Mesenchymal stem cell (in vitro differentiated cells and primary cell): ENCODE data around the gene HERPUD1.
A peak's percentile ranks its signal among the peaks of the same experiment; 100 is the strongest.

Experiments used
- DNase-seq: peaks from one replicate; pipeline ENCODE4 v3.0.0-alpha.2; 2013
- H2AFZ ChIP-seq: one replicate; pipeline ENCODE4 v1.6.1; 2013; ENCODE audit warnings: low read depth, mild to moderate bottlenecking, control low read depth, inconsistent platforms, low read length, moderate library complexity
- H2AK5ac ChIP-seq: 2 replicates; pipeline ENCODE4 v1.6.1; 2013; ENCODE audit warnings: low read length, moderate library complexity, mild to moderate bottlenecking, inconsistent platforms; ENCODE audit not compliant: severe bottlenecking
- H2BK120ac ChIP-seq: one replicate; pipeline ENCODE4 v1.6.1; 2013; ENCODE audit warnings: low read depth, mild to moderate bottlenecking, inconsistent platforms, low read length, moderate library complexity
- H2BK12ac ChIP-seq, 2 experiments: one replicate each; pipeline ENCODE4 v1.6.1; 2013; ENCODE audit warnings: inconsistent platforms in 2 of 2, low read length in 2 of 2, mild to moderate bottlenecking in 2 of 2, moderate library complexity in 2 of 2, control low read depth in 1 of 2
- H2BK15ac ChIP-seq: one replicate; pipeline ENCODE4 v1.6.1; 2013; ENCODE audit warnings: mild to moderate bottlenecking, low read depth, inconsistent platforms; ENCODE audit not compliant: poor library complexity, severe bottlenecking
- H2BK5ac ChIP-seq: 2 replicates; pipeline ENCODE4 v1.6.1; 2013; ENCODE audit warnings: low read depth, mild to moderate bottlenecking, low read length, control low read depth, inconsistent platforms; ENCODE audit not compliant: poor library complexity, severe bottlenecking
- H3K14ac ChIP-seq, 2 experiments: one replicate each; pipeline ENCODE4 v1.6.1; 2013; ENCODE audit warnings: inconsistent platforms in 2 of 2, low read length in 2 of 2, control low read depth in 1 of 2, mild to moderate bottlenecking in 1 of 2, moderate library complexity in 1 of 2
- H3K18ac ChIP-seq, 2 experiments: one replicate each; pipeline ENCODE4 v1.6.1; 2013; ENCODE audit warnings: inconsistent platforms in 2 of 2, low read length in 2 of 2, control low read depth in 1 of 2, low read depth in 1 of 2, mild to moderate bottlenecking in 1 of 2
- H3K23ac ChIP-seq, 2 experiments: one replicate each; pipeline ENCODE4 v1.6.1; 2013; ENCODE audit warnings: inconsistent platforms in 2 of 2, low read length in 2 of 2, mild to moderate bottlenecking in 2 of 2, moderate library complexity in 2 of 2, control low read depth in 1 of 2
- H3K27ac ChIP-seq: 2 replicates; pipeline ENCODE4 v1.5.1; 2013; ENCODE audit warnings: mild to moderate bottlenecking, moderate library complexity, low read length, control low read depth, inconsistent platforms; ENCODE audit not compliant: poor library complexity, severe bottlenecking
- H3K27me3 ChIP-seq, 2 experiments: 2 replicates each; pipeline versions ENCODE4 v1.6.1 to v1.7.0; 2013; ENCODE audit warnings: low read length in 2 of 2, mild to moderate bottlenecking in 2 of 2, moderate library complexity in 2 of 2, control low read depth in 1 of 2, inconsistent platforms in 1 of 2; ENCODE audit not compliant: control insufficient read depth in 1 of 2, insufficient read depth in 1 of 2
- H3K36me3 ChIP-seq, 2 experiments: 2 replicates each; pipeline versions ENCODE4 v1.6.1 to v1.7.0; 2013; ENCODE audit warnings: low read length in 2 of 2, control low read depth in 1 of 2, inconsistent platforms in 1 of 2, low read depth in 1 of 2, mild to moderate bottlenecking in 1 of 2; ENCODE audit not compliant: insufficient read depth in 2 of 2, control insufficient read depth in 1 of 2
- H3K4ac ChIP-seq, 2 experiments: one replicate each; pipeline ENCODE4 v1.6.1; 2013; ENCODE audit warnings: inconsistent platforms in 2 of 2, low read length in 2 of 2, mild to moderate bottlenecking in 2 of 2, moderate library complexity in 2 of 2, control low read depth in 1 of 2, low read depth in 1 of 2
- H3K4me1 ChIP-seq: 2 replicates; pipeline ENCODE4 v1.6.1; 2013; ENCODE audit warnings: low read depth, low read length, control low read depth; ENCODE audit not compliant: control insufficient read depth, insufficient read depth
- H3K4me2 ChIP-seq: 2 replicates; pipeline ENCODE4 v1.6.1; 2013; ENCODE audit warnings: low read length, mild to moderate bottlenecking, inconsistent platforms; ENCODE audit not compliant: poor library complexity, severe bottlenecking
- H3K4me3 ChIP-seq, 2 experiments: 2 replicates each; pipeline versions ENCODE4 v1.5.1 to v1.7.0; 2013; ENCODE audit warnings: low read length in 2 of 2, mild to moderate bottlenecking in 2 of 2, control low read depth in 1 of 2, low read depth in 1 of 2; ENCODE audit not compliant: insufficient read depth in 1 of 2
- H3K79me1 ChIP-seq: replicated peaks from 2 replicates; pipeline ENCODE4 v1.6.1; 2013; ENCODE audit warnings: mild to moderate bottlenecking, control low read depth, low read length, inconsistent platforms; ENCODE audit not compliant: poor library complexity, severe bottlenecking
- H3K9ac ChIP-seq: 2 replicates; pipeline ENCODE4 v1.7.0; 2013; ENCODE audit warnings: mild to moderate bottlenecking, low read length, moderate library complexity
- H3K9me3 ChIP-seq: 2 replicates; pipeline ENCODE4 v1.7.0; 2013; ENCODE audit warnings: mild to moderate bottlenecking, low read length; ENCODE audit not compliant: control insufficient read depth
- H4K8ac ChIP-seq: one replicate; pipeline ENCODE4 v1.6.1; 2013; ENCODE audit warnings: inconsistent platforms, mild to moderate bottlenecking, low read length, moderate library complexity
- H4K91ac ChIP-seq: one replicate; pipeline ENCODE4 v1.6.1; 2013; ENCODE audit warnings: mild to moderate bottlenecking, low read length, inconsistent platforms
- WGBS: methylation state at CpG from one replicate; pipeline ENCODE4 v1.1.7; 2013; ENCODE audit warnings: mixed read lengths; 5-methylcytosine and 5-hydroxymethylcytosine counted together

HERPUD1 gene

GRCh38 chr16:56960681-56961281 is 28.8 kb downstream of the HERPUD1 start:
- Histone ChIP-seq H2AK5ac (no peak overlapping the region), H2BK15ac (peak overlapping the region; percentile 38)

GRCh38 chr16:56961386-56961785 is 29.4 kb downstream of the HERPUD1 start:
- Histone ChIP-seq H3K18ac (no peak overlapping the region), H2AFZ (no peak overlapping the region), H4K8ac (no peak overlapping the region), H2BK120ac (no peak overlapping the region), H2BK5ac (no peak overlapping the region), H3K23ac (no peak overlapping the region), H3K4me2 (no peak overlapping the region), H2BK15ac (no peak overlapping the region), H3K9me3 (no peaks in the 10 kb centered on the region), H2AK5ac (no peak overlapping the region), H3K79me1 (no peaks in the 10 kb centered on the region), H3K14ac (no peak overlapping the region), H4K91ac (no peak overlapping the region), H3K36me3 (peaks cover 0 to 3% of the 10 kb centered on the region in 2 experiments), H3K27me3 (no peaks in the 10 kb centered on the region), H3K4me3 (no peak overlapping the region), H3K4ac (no peak overlapping the region), H3K4me1 (peaks cover 8% of the 10 kb centered on the region), H2BK12ac (no peak overlapping the region), H3K9ac (no peak overlapping the region), H3K27ac (no peak overlapping the region)
- no peak for DNase-seq
- WGBS = 79% methylated on average over 2 of the region's 3 CpGs

More at GRCh38 chr16:56960681-56961281, 28.8 kb downstream of the HERPUD1 start:
- no peak for DNase-seq
- H3K9me3 ChIP-seq = no peaks in the 10 kb centered on the region
- no peak overlapping the region for H3K23ac ChIP-seq
- no peak overlapping the region for H3K9ac ChIP-seq
- H2AFZ ChIP-seq = no peak overlapping the region
- H3K14ac ChIP-seq = no peak overlapping the region
- no peaks in the 10 kb centered on the region for H3K79me1 ChIP-seq
- no peak overlapping the region for H3K4me2 ChIP-seq
- H3K18ac ChIP-seq = no peak overlapping the region
- peak overlapping the region; percentile 8 for H4K8ac ChIP-seq
- peaks cover 8% of the 10 kb centered on the region for H3K4me1 ChIP-seq
- peak overlapping the region in 1 of 2 experiments; percentile 23 for H2BK12ac ChIP-seq
- H3K36me3 ChIP-seq = peaks cover 0 to 3% of the 10 kb centered on the region in 2 experiments
- H3K27me3 ChIP-seq = no peaks in the 10 kb centered on the region
- H3K4ac ChIP-seq = no peak overlapping the region
- H2BK120ac ChIP-seq = no peak overlapping the region
- 80% methylated on average over 12 of the region's 13 CpGs for WGBS
- no peak overlapping the region for H2BK5ac ChIP-seq
- no peak overlapping the region for H3K27ac ChIP-seq
- H3K4me3 ChIP-seq = no peak overlapping the region
- H4K91ac ChIP-seq = no peak overlapping the region

GRCh38 chr16:56961851-56962281 is 29.9 kb downstream of the HERPUD1 start, which contains the start of gene CETP:
Gene CETP, plus strand, starts transcription at chr16:56961950. Its CDS starts 30 bp downstream, at chr16:56961980.
- peak within 1 kb of the TSS; percentile 38 for H2BK15ac ChIP-seq

GRCh38 chr16:56964243-56965148 is 32.6 kb downstream of the HERPUD1 start:
- peak; percentile 88 for DNase-seq
- 48% methylated on average over 30 of the region's 30 CpGs for WGBS
- peaks cover 8% of the 10 kb centered on the region for H3K4me1 ChIP-seq
- H3K9ac ChIP-seq = peak overlapping the region; percentile 57
- no peaks in the 10 kb centered on the region for H3K79me1 ChIP-seq
- H2BK5ac ChIP-seq = no peak overlapping the region
- H3K27me3 ChIP-seq = no peaks in the 10 kb centered on the region
- peaks cover 0 to 3% of the 10 kb centered on the region in 2 experiments for H3K36me3 ChIP-seq
- H2AFZ ChIP-seq = no peak overlapping the region
- H3K9me3 ChIP-seq = no peaks in the 10 kb centered on the region
- H3K4me3 ChIP-seq = peak overlapping the region in 1 of 2 experiments; percentile 18
- H4K8ac ChIP-seq = peak overlapping the region; percentile 45
- H2AK5ac ChIP-seq = peak overlapping the region; percentile 29
- no peak overlapping the region for H2BK120ac ChIP-seq
- H3K14ac ChIP-seq = no peak overlapping the region
- H3K18ac ChIP-seq = peak overlapping the region; percentile 55 to 56
- H3K4me2 ChIP-seq = no peak overlapping the region
- no peak overlapping the region for H3K4ac ChIP-seq
- H2BK12ac ChIP-seq = peak overlapping the region; percentile 3 to 77
- no peak overlapping the region for H4K91ac ChIP-seq
- H2BK15ac ChIP-seq = peak overlapping the region; percentile 96
- H3K27ac ChIP-seq = no peak overlapping the region
- no peak overlapping the region for H3K23ac ChIP-seq

More at GRCh38 chr16:56961851-56962281, 29.9 kb downstream of the HERPUD1 start, which contains the start of gene CETP:
- Histone ChIP-seq H3K14ac (peak within 1 kb of the TSS in 1 of 2 experiments; percentile 51), H3K27me3 (no peaks in the 10 kb centered on the region), H3K4me2 (no peak within 1 kb of the TSS), H2BK12ac (peak within 1 kb of the TSS in 1 of 2 experiments; percentile 76), H3K9me3 (no peaks in the 10 kb centered on the region), H3K18ac (peak within 1 kb of the TSS in 1 of 2 experiments; percentile 76), H3K4me3 (no peak within 1 kb of the TSS), H3K4me1 (peaks cover 8% of the 10 kb centered on the region), H3K23ac (no peak within 1 kb of the TSS), H3K9ac (no peak within 1 kb of the TSS), H2BK120ac (no peak within 1 kb of the TSS), H2AK5ac (no peak within 1 kb of the TSS), H3K4ac (peak within 1 kb of the TSS in 1 of 2 experiments; percentile 32), H4K8ac (peak within 1 kb of the TSS; percentile 8), H3K27ac (no peak within 1 kb of the TSS), H3K36me3 (peaks cover 0 to 3% of the 10 kb centered on the region in 2 experiments), H3K79me1 (no peaks in the 10 kb centered on the region), H2BK5ac (no peak within 1 kb of the TSS), H4K91ac (peak within 1 kb of the TSS; percentile 40), H2AFZ (peak within 1 kb of the TSS; percentile 32)
- no peak for DNase-seq
- WGBS = 81% methylated on average over 12 of the region's 12 CpGs
